Stomach (tissue), 9 donors: ENCODE results near the gene S100A7. TPM values are rescaled to one million over a fixed set of nuclear protein-coding genes. Genes with fewer than 3 reads are reported as not detected.
"Not testable (repeated sequence)": the region's sequence is repeated elsewhere in the genome, so short reads cannot be mapped to it uniquely, and the experiment has no call there.

Experiments used
- DNase-seq, 2 donors: peaks; one replicate each; pipeline versions ENCODE4 v3.0.0 to v3.0.0-alpha.2; 2013 to 2019
- H3K27ac ChIP-seq, 5 donors: fragments of 200-600 bp in 4 of 5; sonication (generic) in 4 of 5; one replicate each; pipeline ENCODE4 v1.5.1; 2013 to 2019; ENCODE audit warnings: mild to moderate bottlenecking in 1 of 5, moderate library complexity in 1 of 5
- H3K27me3 ChIP-seq, 3 donors: fragments of 200-600 bp; sonication (generic); one replicate each; pipeline ENCODE4 v1.5.1; 2017 to 2019; ENCODE audit warnings: mixed run types in 1 of 3
- H3K36me3 ChIP-seq, 4 donors: fragments of 200-600 bp; sonication (generic); 1 replicate in 3 of 4; 2 replicates in 1 of 4; pipeline ENCODE4 v1.5.1; 2016 to 2019
- H3K4me1 ChIP-seq, 4 donors: fragments of 200-600 bp; sonication (generic); one replicate each; pipeline ENCODE4 v1.5.1; 2016 to 2019
- H3K4me3 ChIP-seq, 4 donors: fragments of 200-600 bp; sonication (generic) in 3 of 4; one replicate each; pipeline ENCODE4 v1.5.1; 2016 to 2019; ENCODE audit warnings: mild to moderate bottlenecking in 1 of 4
- H3K9me3 ChIP-seq, 4 donors: fragments of 200-600 bp; sonication (generic); one replicate each; pipeline ENCODE4 v1.5.1; 2016 to 2019
- EP300 ChIP-seq: sonication (generic); formaldehyde crosslinking; IDR thresholded peaks from one replicate; pipeline ENCODE4 v1.6.1; 2017; ENCODE audit warnings: antibody characterized with exemption
- POLR2A ChIP-seq, 4 donors: fragments of 450-650 bp; IDR thresholded peaks; one replicate each; pipeline ENCODE4 v1.6.1; 2016; ENCODE audit warnings: antibody characterized with exemption in 4 of 4, control low read depth in 2 of 4, mild to moderate bottlenecking in 1 of 4, moderate library complexity in 1 of 4
- POLR2AphosphoS5 ChIP-seq, 3 donors: sonication (generic); formaldehyde crosslinking; IDR thresholded peaks; one replicate each; pipeline ENCODE4 v1.6.1; 2016; ENCODE audit warnings: antibody characterized with exemption in 3 of 3
- WGBS, 5 donors: extraction: QIAGEN DNeasy Blood & Tissue Kit in 3 of 5; methylation state at CpG; one replicate each; pipeline versions ENCODE4 v1.1.5 to v1.1.7; 2013 to 2018; 5-methylcytosine and 5-hydroxymethylcytosine counted together
- intact Hi-C: fragments of 100-400 bp; cut with DNase I; formaldehyde crosslinking; loops from one replicate; pipeline ENCODE4 v1.15.1; 2023; ENCODE audit warnings: low total_unique reads
- polyA plus RNA-seq, 3 donors: library from polyadenylated mRNA; stranded (reverse); fragments of 200-250 nt; gene quantifications; one replicate each; pipeline ENCODE4 v1.2.3, GENCODE V29; 2013
- total RNA-seq, 5 donors: library from RNA; depleted of rRNA; stranded (reverse); fragments of >200 nt; gene quantifications; one replicate each; pipeline versions ENCODE4 v1.1.0 to v1.2.3, GENCODE V29; 2014 to 2016
- TF ChIP-seq, protein P1 (sequence below), 7 experiments: fragments of 450-650 bp in 4 of 7; fragments of 200-600 bp in 3 of 7; sonication (generic) in 3 of 7; IDR thresholded peaks; one replicate each; pipeline ENCODE4 v1.5.1; 2016 to 2019; ENCODE audit warnings: antibody characterized with exemption in 7 of 7, control low read depth in 2 of 7, mild to moderate bottlenecking in 1 of 7
- donor health status: healthy with polysubstance abuse.
- donor health status: Bipolar disorder and iron deficiency.
- donor health status: healthy.

S100A7 gene
- total and polyA plus RNA-seq, 8 donors = 107 TPM; not detected in 7

DNA sequence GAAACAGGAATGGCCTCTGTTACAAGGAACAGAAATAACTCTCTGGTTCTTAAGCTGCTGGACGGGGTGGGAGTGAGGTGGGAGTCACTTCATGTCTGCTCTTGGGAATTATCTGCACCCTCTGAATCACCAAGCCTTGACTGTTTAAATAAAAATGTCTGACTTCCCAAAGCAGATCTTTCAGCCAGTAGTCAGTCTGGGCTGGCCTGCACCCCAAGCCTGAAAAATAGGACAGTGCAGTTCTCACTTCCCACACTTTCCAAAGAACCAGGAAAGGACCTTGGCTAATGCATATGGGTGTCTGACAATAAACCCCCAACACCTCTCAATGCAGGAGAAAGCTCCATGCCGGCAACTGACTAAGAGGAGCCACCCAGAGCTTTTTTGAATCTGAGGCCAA, 796 bp downstream of the S100A7 start:
- intact Hi-C loops = no loop called here
- H3K4me3 ChIP-seq = no peak overlapping the region
- TF ChIP-seq, protein P1, sequence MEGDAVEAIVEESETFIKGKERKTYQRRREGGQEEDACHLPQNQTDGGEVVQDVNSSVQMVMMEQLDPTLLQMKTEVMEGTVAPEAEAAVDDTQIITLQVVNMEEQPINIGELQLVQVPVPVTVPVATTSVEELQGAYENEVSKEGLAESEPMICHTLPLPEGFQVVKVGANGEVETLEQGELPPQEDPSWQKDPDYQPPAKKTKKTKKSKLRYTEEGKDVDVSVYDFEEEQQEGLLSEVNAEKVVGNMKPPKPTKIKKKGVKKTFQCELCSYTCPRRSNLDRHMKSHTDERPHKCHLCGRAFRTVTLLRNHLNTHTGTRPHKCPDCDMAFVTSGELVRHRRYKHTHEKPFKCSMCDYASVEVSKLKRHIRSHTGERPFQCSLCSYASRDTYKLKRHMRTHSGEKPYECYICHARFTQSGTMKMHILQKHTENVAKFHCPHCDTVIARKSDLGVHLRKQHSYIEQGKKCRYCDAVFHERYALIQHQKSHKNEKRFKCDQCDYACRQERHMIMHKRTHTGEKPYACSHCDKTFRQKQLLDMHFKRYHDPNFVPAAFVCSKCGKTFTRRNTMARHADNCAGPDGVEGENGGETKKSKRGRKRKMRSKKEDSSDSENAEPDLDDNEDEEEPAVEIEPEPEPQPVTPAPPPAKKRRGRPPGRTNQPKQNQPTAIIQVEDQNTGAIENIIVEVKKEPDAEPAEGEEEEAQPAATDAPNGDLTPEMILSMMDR (IDR thresholded peaks at IDR 0.05) = no peak
- TF ChIP-seq POLR2A (IDR thresholded peaks at IDR 0.05) (no peak), POLR2AphosphoS5 (IDR thresholded peaks at IDR 0.05) (no peak), EP300 (no peak)
- peaks cover 0 to 35% (median 5%) of the 10 kb centered on the region in 3 donors for H3K27me3 ChIP-seq
- no peak for DNase-seq
- no peaks in the 10 kb centered on the region for H3K4me1 ChIP-seq
- 71 to 95% (median 81%) methylated on average over 2 of the region's 2 CpGs for WGBS, 5 donors
- H3K27ac ChIP-seq = no peak overlapping the region
- H3K9me3 ChIP-seq = no peaks in the 10 kb centered on the region
- H3K36me3 ChIP-seq = no peaks in the 10 kb centered on the region

DNA sequence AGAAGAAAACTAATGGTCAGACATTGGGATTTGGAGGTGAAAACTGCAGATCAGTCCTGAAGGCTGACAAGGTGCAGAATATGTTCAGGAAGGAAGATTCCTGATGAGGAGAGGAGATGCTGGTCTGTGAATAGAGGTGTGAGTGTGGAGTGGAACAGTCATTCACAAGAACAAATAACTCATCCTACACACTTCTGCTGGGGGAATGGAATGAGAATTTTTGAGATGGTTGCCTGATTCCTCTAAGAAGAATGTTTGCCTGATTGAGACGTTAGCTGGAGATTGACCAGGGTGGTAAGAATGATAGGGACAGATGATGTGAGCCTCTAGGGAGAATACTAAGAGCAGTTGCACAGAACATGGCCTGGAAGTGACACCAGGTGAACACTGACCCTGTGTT, 4.1 kb downstream of the S100A7 start:
- Histone ChIP-seq H3K4me1 (no peaks in the 10 kb centered on the region), H3K27ac (no peak overlapping the region), H3K36me3 (no peaks in the 10 kb centered on the region), H3K9me3 (no peaks in the 10 kb centered on the region), H3K27me3 (peaks cover 0 to 35% (median 5%) of the 10 kb centered on the region in 3 donors), H3K4me3 (no peak overlapping the region)
- WGBS, 5 donors = 41 to 68% (median 45%) methylated on average over 1 of the region's 1 CpG
- intact Hi-C loops = no loop called here
- TF ChIP-seq EP300 (no peak), POLR2A (IDR thresholded peaks at IDR 0.05) (no peak), POLR2AphosphoS5 (IDR thresholded peaks at IDR 0.05) (no peak)
- TF ChIP-seq, protein P1 (IDR thresholded peaks at IDR 0.05) = no peak
- DNase-seq = no peak

DNA sequence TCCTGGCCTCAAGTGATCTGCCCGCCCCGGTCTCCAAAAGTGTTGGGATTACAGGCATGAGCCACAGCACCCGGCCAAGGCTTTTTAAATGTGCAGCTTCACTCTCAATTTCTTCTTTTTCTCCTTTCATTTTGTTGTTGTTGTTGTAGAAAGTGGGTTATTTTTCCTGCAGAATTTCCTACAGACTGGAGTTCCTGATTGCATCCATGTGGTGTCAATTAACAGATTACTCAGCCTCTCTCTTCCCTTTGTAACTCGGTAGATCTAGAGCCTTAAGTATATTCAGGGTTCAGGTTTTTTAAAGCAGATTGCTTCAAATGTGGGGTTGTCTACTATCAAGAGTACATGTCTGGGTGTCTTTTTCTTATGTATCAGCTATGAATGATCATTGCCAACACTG, 11.6 kb downstream of the S100A7 start:
- WGBS, 5 donors = 74 to 89% (median 85%) methylated on average over 4 of the region's 4 CpGs
- H3K27ac ChIP-seq, intact Hi-C loops, H3K4me1 ChIP-seq, H3K4me3 ChIP-seq, H3K36me3 ChIP-seq, DNase-seq, H3K9me3 ChIP-seq: not testable (repeated sequence)
- peaks cover 0 to 43% (median 8%) of the 10 kb centered on the region in 3 donors for H3K27me3 ChIP-seq

DNA sequence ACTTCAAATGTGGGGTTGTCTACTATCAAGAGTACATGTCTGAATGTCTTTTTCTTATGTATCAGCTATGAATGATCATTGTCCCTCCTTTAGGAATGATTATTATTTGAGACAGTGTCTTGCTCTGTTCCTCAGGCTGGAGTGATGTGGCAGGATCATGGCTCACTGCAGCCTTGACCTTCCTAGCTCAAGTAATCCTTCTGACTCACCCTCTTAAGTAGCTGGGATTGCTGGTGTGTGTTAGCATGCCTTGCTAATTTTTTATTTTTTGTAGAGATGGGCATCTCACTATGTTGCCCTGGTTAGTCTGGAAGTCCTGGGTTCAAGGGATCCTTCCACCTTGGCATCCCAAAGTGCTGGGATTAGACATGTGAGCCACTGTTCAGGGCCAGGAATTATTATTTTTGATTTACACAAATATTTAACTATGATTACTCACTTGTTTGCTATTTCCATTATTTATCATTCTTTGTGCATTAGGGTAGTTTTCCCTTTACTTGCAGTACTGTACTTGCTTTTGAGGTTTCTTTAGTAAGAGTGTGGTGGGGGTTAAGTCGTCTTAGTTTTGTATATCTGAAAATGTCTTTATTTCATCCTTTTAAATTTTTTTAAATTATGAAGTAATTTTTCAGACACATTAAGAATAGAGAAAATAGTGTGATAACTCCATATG, 12.8 kb downstream of the S100A7 start:
- H3K36me3 ChIP-seq = no peaks in the 10 kb centered on the region
- H3K27ac ChIP-seq = no peak overlapping the region
- no peak overlapping the region for H3K4me3 ChIP-seq
- no peak for DNase-seq
- no peaks in the 10 kb centered on the region for H3K4me1 ChIP-seq
- H3K9me3 ChIP-seq = peaks cover 0 to 6% (median 0%) of the 10 kb centered on the region in 4 donors
- intact Hi-C loops = no loop called here
- H3K27me3 ChIP-seq = peaks cover 0 to 50% (median 8%) of the 10 kb centered on the region in 3 donors
- TF ChIP-seq EP300 = no peak
- WGBS, 5 donors = 63 to 85% (median 77%) methylated on average over 1 of the region's 1 CpG

DNA sequence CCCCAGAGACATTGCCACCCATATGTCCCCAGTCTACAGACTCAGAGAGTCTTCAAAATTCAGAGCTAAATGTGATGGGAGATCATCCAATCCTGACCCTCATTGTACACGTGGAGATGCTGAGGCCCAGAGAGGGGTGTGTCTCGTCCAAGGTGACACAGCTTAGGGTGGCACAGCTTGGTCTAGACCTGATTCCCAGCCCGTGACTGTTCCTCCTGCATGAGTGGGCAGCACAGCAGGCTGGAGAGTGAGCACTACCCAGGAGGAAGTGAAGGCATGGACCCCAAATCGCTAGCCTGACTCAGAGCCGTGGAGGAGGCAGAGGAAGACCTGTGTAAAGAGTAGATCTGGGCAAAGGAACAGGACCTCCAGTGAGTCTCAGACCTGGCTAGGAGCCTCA, 16.4 kb downstream of the S100A7 start:
- WGBS, 5 donors = 62 to 87% (median 65%) methylated on average over 4 to 5 of the region's 5 CpGs
- TF ChIP-seq, protein P1 (IDR thresholded peaks at IDR 0.05) = no peak
- no peak for TF ChIP-seq POLR2AphosphoS5 (IDR thresholded peaks at IDR 0.05)
- TF ChIP-seq EP300 = no peak
- no peak for TF ChIP-seq POLR2A (IDR thresholded peaks at IDR 0.05)
- intact Hi-C loops = no loop called here

More for the DNA sequence above, 16.4 kb downstream of the S100A7 start:
- peaks cover 0 to 27% (median 8%) of the 10 kb centered on the region in 3 donors for H3K27me3 ChIP-seq
- H3K4me3 ChIP-seq = no peak overlapping the region
- DNase-seq = no peak
- H3K36me3 ChIP-seq = no peaks in the 10 kb centered on the region
- H3K27ac ChIP-seq = no peak overlapping the region
- no peaks in the 10 kb centered on the region for H3K4me1 ChIP-seq
- H3K9me3 ChIP-seq = peaks cover 0 to 6% (median 0%) of the 10 kb centered on the region in 4 donors
